Prostate gland (tissue), 2 donors: ENCODE measurements around the gene TET3.

Experiments used
- POLR2A ChIP-seq: fragments of 450-650 bp; IDR thresholded peaks from one replicate; pipeline ENCODE4 v1.6.1; 2016; ENCODE audit warnings: antibody characterized with exemption, mild to moderate bottlenecking
- TF ChIP-seq, protein P1 (sequence below), 4 experiments: fragments of 200-600 bp in 2 of 4; fragments of 450-650 bp in 2 of 4; sonication (generic) in 2 of 4; IDR thresholded peaks; 1 replicate in 3 of 4; 2 replicates in 1 of 4; pipeline ENCODE4 v1.5.1; 2016 to 2019; ENCODE audit warnings: antibody characterized with exemption in 4 of 4, mild to moderate bottlenecking in 2 of 4, moderate library complexity in 2 of 4

DNA sequence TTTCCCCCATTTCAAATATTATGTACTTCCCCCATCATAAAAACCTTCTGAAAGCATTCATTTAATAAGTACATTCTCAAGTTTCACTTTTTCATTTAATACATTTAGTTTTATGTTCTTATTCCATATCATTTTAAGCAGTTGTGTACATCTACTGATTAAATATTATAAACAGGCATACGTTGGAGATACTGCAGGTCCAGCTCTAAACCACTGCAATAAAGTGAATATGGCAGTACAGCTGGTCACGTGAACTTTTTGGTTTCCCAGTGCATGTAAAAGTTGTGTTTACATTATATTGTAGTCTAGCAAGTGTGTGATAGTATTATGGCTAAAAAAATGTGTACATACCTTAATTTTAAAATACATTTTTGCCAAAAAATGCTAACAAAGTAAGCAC is 48.7 kb downstream of the TET3 start:
- TF ChIP-seq, protein P1, sequence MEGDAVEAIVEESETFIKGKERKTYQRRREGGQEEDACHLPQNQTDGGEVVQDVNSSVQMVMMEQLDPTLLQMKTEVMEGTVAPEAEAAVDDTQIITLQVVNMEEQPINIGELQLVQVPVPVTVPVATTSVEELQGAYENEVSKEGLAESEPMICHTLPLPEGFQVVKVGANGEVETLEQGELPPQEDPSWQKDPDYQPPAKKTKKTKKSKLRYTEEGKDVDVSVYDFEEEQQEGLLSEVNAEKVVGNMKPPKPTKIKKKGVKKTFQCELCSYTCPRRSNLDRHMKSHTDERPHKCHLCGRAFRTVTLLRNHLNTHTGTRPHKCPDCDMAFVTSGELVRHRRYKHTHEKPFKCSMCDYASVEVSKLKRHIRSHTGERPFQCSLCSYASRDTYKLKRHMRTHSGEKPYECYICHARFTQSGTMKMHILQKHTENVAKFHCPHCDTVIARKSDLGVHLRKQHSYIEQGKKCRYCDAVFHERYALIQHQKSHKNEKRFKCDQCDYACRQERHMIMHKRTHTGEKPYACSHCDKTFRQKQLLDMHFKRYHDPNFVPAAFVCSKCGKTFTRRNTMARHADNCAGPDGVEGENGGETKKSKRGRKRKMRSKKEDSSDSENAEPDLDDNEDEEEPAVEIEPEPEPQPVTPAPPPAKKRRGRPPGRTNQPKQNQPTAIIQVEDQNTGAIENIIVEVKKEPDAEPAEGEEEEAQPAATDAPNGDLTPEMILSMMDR (IDR thresholded peaks at IDR 0.05): no peak
- TF ChIP-seq POLR2A: no peak
